Measurements from ENCODE around the gene DOP1B.

DNA sequence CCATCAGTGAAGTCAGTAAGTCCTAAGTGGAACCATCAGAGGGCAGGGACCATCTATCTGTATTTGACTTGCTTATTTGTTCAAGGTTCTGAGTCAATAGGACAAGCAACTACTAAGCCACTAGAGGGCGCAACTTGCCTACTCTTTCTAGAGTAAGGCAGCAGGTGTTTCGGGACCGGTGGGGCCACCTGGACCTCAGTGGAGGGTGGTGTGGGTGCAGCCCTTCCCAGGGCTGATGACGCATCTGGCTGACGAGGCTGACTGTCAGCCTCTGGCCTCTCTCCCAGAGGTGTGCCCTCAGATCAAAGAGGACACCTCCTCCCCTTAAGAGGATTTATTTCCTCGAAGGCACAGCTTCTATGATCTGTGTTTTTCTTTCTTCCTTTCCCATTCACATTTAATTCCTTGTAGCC lies 15.1 kb upstream of the DOP1B start:
- TF ChIP-seq CTCF (IDR thresholded peaks at IDR 0.05) = peak; percentile 83
- no peak for TF ChIP-seq POLR2AphosphoS5 (IDR thresholded peaks at IDR 0.05; ENCODE audit: low read depth, low read length)
- TF ChIP-seq REST (IDR thresholded peaks at IDR 0.05; ENCODE audit: insufficient read depth in 1 of 2, low read depth in 2 of 2, low read length in 1 of 2) = no peak
- peak; percentile 70; the same call in 1 of the 2 replicates for TF ChIP-seq TCF7L2 (IDR thresholded peaks at IDR 0.05; ENCODE audit: low read depth, low read length)
- TF ChIP-seq SIN3A (IDR thresholded peaks at IDR 0.05; ENCODE audit: borderline replicate concordance, insufficient read depth, low read depth, low read length) = no peak
